ENCODE measurements around the gene AGTPBP1.
A peak's percentile ranks its signal among the peaks of the same experiment; 100 is the strongest.

DNA sequence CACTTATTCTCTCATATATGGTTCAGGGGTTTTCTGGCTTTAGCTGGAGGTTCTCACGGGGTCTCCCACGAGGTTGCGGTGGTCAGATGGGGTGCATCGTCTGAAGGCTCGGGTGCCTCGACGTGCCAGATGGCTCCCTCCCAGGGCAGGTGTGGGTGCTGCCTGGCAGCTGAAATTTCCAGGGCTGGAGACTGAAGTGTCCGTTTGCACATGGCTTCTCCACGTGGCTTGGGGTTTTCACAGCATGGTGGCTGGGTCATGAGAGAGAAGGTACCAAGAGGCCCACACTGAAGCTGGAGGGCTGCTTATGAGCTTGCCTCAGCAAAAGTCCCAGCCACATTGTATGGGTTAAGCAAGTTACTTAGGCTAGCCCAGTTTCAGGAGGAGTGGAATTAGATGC is 218.6 kb downstream of the AGTPBP1 start:
- TF ChIP-seq CHD1 (IDR thresholded peaks at IDR 0.05; ENCODE audit: low read depth, low read length) = no peak
- TF ChIP-seq, protein P1, sequence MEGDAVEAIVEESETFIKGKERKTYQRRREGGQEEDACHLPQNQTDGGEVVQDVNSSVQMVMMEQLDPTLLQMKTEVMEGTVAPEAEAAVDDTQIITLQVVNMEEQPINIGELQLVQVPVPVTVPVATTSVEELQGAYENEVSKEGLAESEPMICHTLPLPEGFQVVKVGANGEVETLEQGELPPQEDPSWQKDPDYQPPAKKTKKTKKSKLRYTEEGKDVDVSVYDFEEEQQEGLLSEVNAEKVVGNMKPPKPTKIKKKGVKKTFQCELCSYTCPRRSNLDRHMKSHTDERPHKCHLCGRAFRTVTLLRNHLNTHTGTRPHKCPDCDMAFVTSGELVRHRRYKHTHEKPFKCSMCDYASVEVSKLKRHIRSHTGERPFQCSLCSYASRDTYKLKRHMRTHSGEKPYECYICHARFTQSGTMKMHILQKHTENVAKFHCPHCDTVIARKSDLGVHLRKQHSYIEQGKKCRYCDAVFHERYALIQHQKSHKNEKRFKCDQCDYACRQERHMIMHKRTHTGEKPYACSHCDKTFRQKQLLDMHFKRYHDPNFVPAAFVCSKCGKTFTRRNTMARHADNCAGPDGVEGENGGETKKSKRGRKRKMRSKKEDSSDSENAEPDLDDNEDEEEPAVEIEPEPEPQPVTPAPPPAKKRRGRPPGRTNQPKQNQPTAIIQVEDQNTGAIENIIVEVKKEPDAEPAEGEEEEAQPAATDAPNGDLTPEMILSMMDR (IDR thresholded peaks at IDR 0.05; ENCODE audit: control extremely low read depth in 1 of 3, insufficient read depth in 1 of 3, low read depth in 1 of 3, low read length in 3 of 3) = no peak
- no peak for TF ChIP-seq CEBPB (IDR thresholded peaks at IDR 0.05; ENCODE audit: low read depth, low read length)
- no peak for TF ChIP-seq TAF1 (IDR thresholded peaks at IDR 0.05; ENCODE audit: low read depth, low read length)
- TF ChIP-seq EZH2 (IDR thresholded peaks at IDR 0.05; ENCODE audit: low read depth, low read length, severe bottlenecking) = peak; percentile 45
- TF ChIP-seq, protein P2, sequence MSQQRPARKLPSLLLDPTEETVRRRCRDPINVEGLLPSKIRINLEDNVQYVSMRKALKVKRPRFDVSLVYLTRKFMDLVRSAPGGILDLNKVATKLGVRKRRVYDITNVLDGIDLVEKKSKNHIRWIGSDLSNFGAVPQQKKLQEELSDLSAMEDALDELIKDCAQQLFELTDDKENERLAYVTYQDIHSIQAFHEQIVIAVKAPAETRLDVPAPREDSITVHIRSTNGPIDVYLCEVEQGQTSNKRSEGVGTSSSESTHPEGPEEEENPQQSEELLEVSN (IDR thresholded peaks at IDR 0.05) = peak; percentile 6; the same call in 1 of the 2 replicates
- TF ChIP-seq SP4 (IDR thresholded peaks at IDR 0.05; ENCODE audit: low read length) = no peak

All from H1 (cell line).